Iris pigment epithelial cell (primary cell): ENCODE measurements around the gene ERMP1.
"Not testable (repeated sequence)": the region's sequence is repeated elsewhere in the genome, so short reads cannot be mapped to it uniquely, and the experiment has no call there.

Source experiments
- DNase-seq: peaks from one replicate; pipeline ENCODE4 v3.0.0-alpha.2; 2011; ENCODE audit warnings: low read depth

Gene ERMP1

DNA sequence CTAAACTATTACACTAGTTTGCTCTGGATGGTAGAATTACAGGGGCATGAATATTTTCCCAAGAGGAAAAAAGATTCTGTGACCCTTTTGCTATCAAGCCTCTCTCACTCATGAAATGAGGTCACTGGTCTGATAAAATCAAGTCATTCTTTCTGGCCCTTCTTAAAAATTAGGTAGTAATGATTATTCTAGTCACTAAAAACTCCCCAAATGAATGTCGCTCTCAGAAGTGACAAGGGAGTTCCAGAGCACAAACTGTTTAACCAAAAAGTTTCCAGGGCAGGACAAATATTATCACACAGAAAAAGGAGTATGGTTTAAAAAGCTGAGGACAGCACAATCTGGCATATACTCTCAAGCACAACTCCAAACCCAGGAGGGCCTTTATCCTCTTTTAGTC, 12.5 kb downstream of the ERMP1 start:
- no peak for DNase-seq

DNA sequence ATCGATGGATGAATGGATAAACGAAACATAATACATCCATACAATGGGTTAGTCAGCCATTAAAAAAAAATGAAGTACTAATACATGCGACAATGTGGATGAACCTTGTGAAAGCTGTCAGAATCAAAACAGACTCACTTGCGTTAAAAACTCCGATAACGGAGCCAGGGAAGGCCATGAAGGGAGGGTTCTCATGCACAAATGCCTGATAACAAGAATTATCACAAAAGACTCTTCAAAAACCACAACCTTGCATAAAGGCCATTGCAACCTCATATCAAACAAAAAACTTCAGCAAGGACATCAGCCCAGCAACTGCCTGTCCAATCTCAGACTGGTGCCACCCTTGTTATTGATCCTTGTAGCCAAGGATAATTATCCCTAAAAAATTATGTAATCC, 13.7 kb downstream of the ERMP1 start:
- DNase-seq: no peak

DNA sequence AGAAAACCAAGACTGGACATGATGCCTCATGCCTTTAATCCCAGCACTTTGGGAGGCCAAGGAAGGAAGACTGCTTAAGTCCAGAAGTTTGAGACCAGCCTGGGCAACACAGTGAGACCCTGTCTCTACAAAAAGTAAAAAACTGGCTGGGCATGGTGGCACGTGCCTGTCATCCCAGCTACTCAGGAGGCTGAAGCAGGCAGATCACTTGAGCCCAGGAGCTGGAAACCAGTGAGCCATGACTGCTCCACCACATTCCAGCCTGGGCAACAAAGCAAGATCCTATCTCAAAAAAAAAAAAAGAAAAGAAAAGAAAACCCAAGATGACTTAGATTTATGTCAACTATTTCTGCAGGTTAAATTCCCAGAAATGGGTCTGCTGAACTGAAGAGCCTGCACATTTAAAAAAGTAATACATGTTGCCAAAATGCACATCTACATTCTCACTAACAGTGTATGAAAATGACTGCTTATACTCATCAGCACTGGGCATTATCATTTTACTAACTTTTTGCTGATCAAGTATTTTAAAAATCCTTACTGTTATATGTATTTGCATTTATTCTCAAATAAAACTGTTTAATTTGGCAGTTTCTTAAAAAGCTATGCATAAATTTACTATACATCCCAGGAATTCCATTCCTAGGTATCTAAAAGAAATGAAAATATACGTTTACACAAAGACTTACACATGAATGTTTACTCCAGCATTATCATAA, 14.3 kb downstream of the ERMP1 start:
- DNase-seq: no peak

- peak; percentile 83 for DNase-seq
Observed at GRCh38 chr9:5817862-5818261, 15.1 kb downstream of the ERMP1 start.

- no peak for DNase-seq
Observed at GRCh38 chr9:5815461-5815860, 17.5 kb downstream of the ERMP1 start.

DNA sequence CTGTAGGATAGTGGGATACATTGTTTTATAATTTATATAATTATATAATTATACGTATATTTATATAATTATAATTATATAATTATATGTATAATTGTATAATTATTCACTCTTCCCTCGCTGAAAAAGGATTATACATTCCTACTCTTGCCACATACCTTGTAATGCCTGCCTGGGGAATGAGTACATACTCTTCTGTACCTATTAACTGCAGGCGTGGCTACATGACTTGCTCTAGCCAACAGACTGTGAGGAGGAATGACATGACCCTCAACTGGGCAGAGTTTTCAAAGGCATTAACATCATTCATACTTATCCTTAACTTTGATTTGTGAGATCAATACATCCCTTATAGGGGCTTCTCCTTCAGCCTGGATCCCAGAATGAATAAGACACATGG, 19.1 kb downstream of the ERMP1 start:
- no peak for DNase-seq

GRCh38 chr9:5811751-5812150, 21.2 kb downstream of the ERMP1 start:
- no peak for DNase-seq

GRCh38 chr9:5805478-5805877, 27.4 kb downstream of the ERMP1 start:
- no peak for DNase-seq

GRCh38 chr9:5801739-5802113, 31.2 kb downstream of the ERMP1 start:
- DNase-seq: no peak

GRCh38 chr9:5800969-5801738, 31.8 kb downstream of the ERMP1 start:
- no peak for DNase-seq

DNA sequence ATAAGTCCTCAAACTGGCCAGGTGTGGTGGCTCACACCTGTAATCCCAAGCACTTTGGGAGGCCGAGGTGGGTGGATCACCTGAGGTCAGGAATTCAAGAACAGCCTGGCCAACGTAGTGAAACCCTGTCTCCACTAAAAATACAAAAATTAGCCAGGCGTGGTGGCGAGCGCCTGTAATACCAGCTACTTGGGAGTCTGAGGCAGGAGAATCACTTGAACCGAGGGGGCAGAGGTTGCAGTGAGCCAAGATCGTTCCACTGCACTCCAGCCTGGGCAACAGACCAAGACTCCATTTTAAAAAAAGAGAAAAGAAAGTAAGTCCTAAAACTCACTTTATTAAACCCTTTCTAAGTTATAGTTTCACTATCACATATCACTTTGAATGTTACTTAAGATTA, 32.5 kb downstream of the ERMP1 start:
- DNase-seq: not testable (repeated sequence)

DNA sequence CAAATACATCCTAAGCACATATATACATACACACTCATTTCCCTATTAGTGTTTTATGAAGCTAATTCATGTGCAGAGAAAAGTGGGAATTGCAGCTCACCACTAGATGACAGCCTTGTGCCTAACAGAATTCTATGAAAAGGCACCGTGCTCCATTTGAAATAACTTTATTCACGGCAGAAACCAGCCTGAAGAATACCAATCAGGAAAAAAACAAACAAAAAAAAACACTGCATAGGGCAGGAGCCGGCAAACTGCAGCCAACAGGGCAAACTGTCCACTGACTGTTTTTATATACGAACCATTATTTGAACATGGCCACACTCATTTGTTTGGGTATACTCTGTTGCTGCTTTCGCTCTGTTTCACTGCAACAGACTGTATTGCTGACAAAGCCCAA, 33.6 kb downstream of the ERMP1 start:
- DNase-seq: peak; percentile 68

GRCh38 chr9:5798581-5798980, 34.3 kb downstream of the ERMP1 start:
- no peak for DNase-seq

GRCh38 chr9:5796298-5796697, 36.6 kb downstream of the ERMP1 start:
- DNase-seq: no peak

DNA sequence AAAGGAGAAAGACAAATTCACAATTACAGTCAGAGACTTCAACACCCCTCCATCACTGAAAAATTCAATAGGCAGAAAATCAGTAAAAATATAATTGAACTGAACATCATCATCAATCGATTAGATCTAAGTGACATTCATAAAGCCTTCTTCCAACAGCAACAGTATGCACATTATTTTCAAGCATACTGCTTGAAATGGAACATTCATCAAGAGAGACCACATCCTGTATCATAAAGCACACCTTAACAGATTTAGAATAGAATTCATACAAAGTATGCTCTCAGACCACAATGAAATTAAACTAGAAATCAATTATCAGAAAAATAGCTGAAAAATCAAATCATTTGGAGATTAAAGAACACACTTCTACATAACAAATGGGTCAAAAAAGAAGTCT, 39.1 kb downstream of the ERMP1 start:
- DNase-seq: no peak

GRCh38 chr9:5791870-5792269, 41.0 kb downstream of the ERMP1 start:
- DNase-seq: no peak

DNA sequence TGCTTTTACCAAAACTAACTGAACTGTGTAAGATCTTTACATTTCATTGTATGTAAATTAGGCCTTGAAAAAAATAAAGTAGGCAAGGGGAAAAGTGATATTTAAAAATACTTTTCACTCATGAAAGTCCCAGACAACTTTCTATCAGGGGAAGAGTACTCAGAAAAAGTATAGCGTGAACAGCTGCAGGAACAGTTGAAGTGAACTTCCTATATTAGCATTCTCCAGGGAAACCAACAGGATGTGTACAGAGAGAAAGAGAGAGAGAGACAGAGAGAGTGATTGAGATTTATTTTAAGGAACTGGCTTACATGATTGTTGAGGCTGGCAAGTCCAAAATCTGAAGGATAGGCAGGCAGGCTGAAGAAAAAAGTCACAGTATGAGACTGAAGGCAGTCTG, 42.0 kb downstream of the ERMP1 start:
- no peak for DNase-seq

- no peak for DNase-seq
Observed at GRCh38 chr9:5789489-5789888, 43.4 kb downstream of the ERMP1 start.

GRCh38 chr9:5787759-5788302, 45.1 kb downstream of the ERMP1 start:
- DNase-seq: no peak

GRCh38 chr9:5787220-5787619, 45.7 kb downstream of the ERMP1 start:
- DNase-seq: no peak

DNA sequence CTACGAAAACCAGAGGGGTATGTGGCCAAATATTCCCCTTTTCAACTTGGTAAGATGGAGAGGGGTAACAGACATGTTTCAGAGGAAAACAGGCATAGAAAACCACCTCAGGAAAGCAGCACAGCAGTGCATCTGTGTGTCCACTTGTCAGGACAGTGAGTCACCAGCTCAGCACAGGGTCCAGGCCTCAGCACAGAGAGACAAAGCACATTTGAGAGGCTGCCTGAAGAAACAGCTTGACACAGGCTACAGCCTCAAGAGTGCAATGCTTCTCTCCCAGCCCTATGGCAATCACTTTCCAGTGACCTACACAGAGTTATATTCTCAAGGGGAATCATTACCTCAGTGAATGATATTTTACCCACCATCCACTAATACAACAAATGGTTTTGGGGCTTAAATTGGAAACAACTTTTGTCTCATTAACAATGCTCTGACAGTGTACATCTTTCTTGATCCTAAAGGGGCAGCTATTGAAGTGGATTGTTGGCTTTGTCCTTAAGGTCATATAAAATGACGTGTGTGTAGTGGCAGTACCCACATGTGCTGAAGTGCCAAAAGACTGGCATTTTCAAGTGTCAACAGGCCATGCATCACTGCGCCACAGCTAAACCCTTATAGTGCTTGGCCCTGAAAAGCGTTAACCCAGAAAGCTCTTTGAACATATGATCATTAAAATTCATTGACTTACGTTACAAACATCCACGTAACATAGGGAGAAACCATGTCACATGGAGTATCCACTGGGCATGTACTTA, 46.4 kb downstream of the ERMP1 start:
- DNase-seq: peak; percentile 54

GRCh38 chr9:5784526-5785315, 48.2 kb downstream of the ERMP1 start:
- DNase-seq: peak; percentile 57
